Measurements from ENCODE around the gene DACT2.

GRCh38 chr6:168299541-168300511 is 19.8 kb downstream of the DACT2 start:
- TF ChIP-seq POLR2AphosphoS5 (IDR thresholded peaks at IDR 0.05; ENCODE audit: low read depth, low read length) (no peak), CTCF (IDR thresholded peaks at IDR 0.05) (no peak), SIN3A (IDR thresholded peaks at IDR 0.05; ENCODE audit: borderline replicate concordance, insufficient read depth, low read depth, low read length) (no peak), TCF7L2 (IDR thresholded peaks at IDR 0.05; ENCODE audit: low read depth, low read length) (no peak)
- TF ChIP-seq, protein P1, sequence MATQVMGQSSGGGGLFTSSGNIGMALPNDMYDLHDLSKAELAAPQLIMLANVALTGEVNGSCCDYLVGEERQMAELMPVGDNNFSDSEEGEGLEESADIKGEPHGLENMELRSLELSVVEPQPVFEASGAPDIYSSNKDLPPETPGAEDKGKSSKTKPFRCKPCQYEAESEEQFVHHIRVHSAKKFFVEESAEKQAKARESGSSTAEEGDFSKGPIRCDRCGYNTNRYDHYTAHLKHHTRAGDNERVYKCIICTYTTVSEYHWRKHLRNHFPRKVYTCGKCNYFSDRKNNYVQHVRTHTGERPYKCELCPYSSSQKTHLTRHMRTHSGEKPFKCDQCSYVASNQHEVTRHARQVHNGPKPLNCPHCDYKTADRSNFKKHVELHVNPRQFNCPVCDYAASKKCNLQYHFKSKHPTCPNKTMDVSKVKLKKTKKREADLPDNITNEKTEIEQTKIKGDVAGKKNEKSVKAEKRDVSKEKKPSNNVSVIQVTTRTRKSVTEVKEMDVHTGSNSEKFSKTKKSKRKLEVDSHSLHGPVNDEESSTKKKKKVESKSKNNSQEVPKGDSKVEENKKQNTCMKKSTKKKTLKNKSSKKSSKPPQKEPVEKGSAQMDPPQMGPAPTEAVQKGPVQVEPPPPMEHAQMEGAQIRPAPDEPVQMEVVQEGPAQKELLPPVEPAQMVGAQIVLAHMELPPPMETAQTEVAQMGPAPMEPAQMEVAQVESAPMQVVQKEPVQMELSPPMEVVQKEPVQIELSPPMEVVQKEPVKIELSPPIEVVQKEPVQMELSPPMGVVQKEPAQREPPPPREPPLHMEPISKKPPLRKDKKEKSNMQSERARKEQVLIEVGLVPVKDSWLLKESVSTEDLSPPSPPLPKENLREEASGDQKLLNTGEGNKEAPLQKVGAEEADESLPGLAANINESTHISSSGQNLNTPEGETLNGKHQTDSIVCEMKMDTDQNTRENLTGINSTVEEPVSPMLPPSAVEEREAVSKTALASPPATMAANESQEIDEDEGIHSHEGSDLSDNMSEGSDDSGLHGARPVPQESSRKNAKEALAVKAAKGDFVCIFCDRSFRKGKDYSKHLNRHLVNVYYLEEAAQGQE (IDR thresholded peaks at IDR 0.05; ENCODE audit: insufficient read depth in 1 of 2, low read depth in 2 of 2, low read length in 1 of 2) = no peak

Measured in Panc1 (cell line).